Measurements from ENCODE around the gene ADAM19.

DNA sequence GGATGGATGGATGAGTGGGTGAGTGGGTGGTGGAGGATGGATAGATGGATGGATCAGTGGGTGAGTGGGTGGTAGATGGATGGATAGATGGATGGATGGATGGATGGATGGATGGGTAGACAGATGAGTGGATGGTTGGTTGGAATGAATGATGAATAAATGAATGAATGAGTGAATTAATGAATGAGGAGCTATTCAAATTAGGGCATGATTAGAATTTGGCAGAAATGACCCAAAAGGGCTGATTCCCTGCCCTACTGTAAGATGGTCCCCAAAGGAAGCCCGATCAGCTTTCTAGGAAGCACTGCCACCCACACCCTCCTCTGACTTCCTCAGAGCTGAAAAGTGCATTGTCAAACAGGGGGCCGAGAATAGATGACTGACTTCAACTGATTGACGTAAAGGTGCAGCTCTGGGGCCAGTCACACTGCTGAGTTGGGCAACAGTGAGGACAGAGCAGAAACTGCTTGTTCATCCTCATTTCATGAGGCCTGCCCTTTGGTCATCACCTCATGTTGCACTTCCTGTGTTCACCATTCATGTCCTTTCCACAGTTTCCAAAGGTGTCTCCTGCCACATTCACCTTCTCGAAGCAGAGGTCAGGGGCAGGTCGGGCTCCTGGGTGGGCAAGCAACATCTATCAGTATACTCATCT lies 81.3 kb downstream of the ADAM19 start:
- TF ChIP-seq, protein P1, sequence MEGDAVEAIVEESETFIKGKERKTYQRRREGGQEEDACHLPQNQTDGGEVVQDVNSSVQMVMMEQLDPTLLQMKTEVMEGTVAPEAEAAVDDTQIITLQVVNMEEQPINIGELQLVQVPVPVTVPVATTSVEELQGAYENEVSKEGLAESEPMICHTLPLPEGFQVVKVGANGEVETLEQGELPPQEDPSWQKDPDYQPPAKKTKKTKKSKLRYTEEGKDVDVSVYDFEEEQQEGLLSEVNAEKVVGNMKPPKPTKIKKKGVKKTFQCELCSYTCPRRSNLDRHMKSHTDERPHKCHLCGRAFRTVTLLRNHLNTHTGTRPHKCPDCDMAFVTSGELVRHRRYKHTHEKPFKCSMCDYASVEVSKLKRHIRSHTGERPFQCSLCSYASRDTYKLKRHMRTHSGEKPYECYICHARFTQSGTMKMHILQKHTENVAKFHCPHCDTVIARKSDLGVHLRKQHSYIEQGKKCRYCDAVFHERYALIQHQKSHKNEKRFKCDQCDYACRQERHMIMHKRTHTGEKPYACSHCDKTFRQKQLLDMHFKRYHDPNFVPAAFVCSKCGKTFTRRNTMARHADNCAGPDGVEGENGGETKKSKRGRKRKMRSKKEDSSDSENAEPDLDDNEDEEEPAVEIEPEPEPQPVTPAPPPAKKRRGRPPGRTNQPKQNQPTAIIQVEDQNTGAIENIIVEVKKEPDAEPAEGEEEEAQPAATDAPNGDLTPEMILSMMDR (conservative IDR thresholded peaks at IDR 0.05 in 1 of 2, IDR thresholded peaks at IDR 0.05 in 1 of 2; ENCODE audit: low read depth in 1 of 2, low read length in 2 of 2) = no peak
- no peak for TF ChIP-seq EZH2 (IDR thresholded peaks at IDR 0.05; ENCODE audit: low read length, missing control alignments)
